Calu3 (cell line): ENCODE results near the gene XPNPEP1. TPM values are rescaled to one million over a fixed set of nuclear protein-coding genes. Genes with fewer than 3 reads are reported as not detected.

ENCODE experiments used
- BruUV-seq: library from RNA; stranded (reverse); fragments of 400-500 nt; replicated peaks from 2 replicates; lab custom pipeline; 2021; lab: Mats Ljungman, UMichigan
- CTCF ChIA-PET: fragments of 300-600 bp; sonication (Branson Sonifier 250); formaldehyde crosslinking; loops from one replicate; lab custom pipeline; 2022; ENCODE audit warnings: antibody characterized with exemption; lab: Charles Lee
- DNase-seq: peaks from one replicate; pipeline ENCODE4 v3.0.0; 2022
- H3K27ac Mint-ChIP-seq: one replicate; pipeline ENCODE4 v1.8.0; 2022; ENCODE audit warnings: mixed read lengths; ENCODE audit not compliant: unreplicated experiment
- H3K27me3 Mint-ChIP-seq: one replicate; pipeline ENCODE4 v1.8.0; 2022; ENCODE audit warnings: mixed read lengths; ENCODE audit not compliant: unreplicated experiment
- H3K36me3 Mint-ChIP-seq: one replicate; pipeline ENCODE4 v1.8.0; 2022; ENCODE audit warnings: mild to moderate bottlenecking, moderate library complexity, mixed read lengths; ENCODE audit not compliant: insufficient read depth, unreplicated experiment
- H3K4me1 Mint-ChIP-seq: one replicate; pipeline ENCODE4 v1.8.0; 2022; ENCODE audit warnings: mild to moderate bottlenecking, low read depth, mixed read lengths; ENCODE audit not compliant: unreplicated experiment
- H3K4me3 Mint-ChIP-seq: one replicate; pipeline ENCODE4 v1.8.0; 2022; ENCODE audit warnings: mild to moderate bottlenecking, low read depth, moderate library complexity, mixed read lengths; ENCODE audit not compliant: unreplicated experiment
- H3K9me3 Mint-ChIP-seq: one replicate; pipeline ENCODE4 v1.8.0; 2022; ENCODE audit warnings: low read depth, mixed read lengths; ENCODE audit not compliant: unreplicated experiment
- intact Hi-C: fragments of 100-400 bp; cut with micrococcal nuclease; formaldehyde crosslinking; loops from one replicate; pipeline ENCODE4 v1.10.0; 2022; ENCODE audit not compliant: unreplicated experiment
- total RNA-seq: library from RNA; stranded (reverse); gene quantifications from 2 replicates; pipeline ENCODE4 v1.2.3, GENCODE V29; 2022
- TF ChIP-seq, protein P1 (sequence below): fragments of 200-600 bp; IDR thresholded peaks from one replicate; pipeline ENCODE4 v1.8.0; 2022; ENCODE audit warnings: antibody characterized with exemption; ENCODE audit not compliant: unreplicated experiment

XPNPEP1 gene
- total RNA-seq, 1 experiment from 2014 or later = 50.0 TPM

DNA sequence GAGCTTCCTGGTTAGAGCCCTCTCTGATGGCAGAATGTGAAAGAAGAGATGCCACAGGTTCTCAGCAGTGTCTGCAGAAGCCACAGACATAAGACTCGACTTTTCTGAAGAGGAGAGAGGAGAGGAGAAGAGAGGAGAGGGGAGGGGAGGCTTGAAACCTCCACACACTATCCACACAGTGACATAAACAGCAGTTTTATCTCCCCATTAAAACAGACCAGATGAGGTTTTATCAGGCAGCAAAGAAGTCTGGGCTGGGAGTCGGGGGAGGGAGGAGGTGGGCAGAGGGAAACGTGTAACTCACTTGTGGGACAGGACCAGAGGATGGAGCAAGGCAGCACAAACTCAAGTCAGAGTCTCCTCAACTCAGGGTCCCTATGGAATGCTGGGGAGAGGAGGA, 76.5 kb downstream of the XPNPEP1 start:
- Mint-ChIP-seq H3K27ac (no peak overlapping the region), H3K36me3 (peaks cover 3% of the 10 kb centered on the region), H3K4me3 (no peak overlapping the region), H3K9me3 (no peaks in the 10 kb centered on the region), H3K27me3 (peaks cover 53% of the 10 kb centered on the region), H3K4me1 (no peaks in the 10 kb centered on the region)
- intact Hi-C loops = no loop called here
- TF ChIP-seq, protein P1, sequence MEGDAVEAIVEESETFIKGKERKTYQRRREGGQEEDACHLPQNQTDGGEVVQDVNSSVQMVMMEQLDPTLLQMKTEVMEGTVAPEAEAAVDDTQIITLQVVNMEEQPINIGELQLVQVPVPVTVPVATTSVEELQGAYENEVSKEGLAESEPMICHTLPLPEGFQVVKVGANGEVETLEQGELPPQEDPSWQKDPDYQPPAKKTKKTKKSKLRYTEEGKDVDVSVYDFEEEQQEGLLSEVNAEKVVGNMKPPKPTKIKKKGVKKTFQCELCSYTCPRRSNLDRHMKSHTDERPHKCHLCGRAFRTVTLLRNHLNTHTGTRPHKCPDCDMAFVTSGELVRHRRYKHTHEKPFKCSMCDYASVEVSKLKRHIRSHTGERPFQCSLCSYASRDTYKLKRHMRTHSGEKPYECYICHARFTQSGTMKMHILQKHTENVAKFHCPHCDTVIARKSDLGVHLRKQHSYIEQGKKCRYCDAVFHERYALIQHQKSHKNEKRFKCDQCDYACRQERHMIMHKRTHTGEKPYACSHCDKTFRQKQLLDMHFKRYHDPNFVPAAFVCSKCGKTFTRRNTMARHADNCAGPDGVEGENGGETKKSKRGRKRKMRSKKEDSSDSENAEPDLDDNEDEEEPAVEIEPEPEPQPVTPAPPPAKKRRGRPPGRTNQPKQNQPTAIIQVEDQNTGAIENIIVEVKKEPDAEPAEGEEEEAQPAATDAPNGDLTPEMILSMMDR = no peak
- BruUV-seq = no TSS peak
- CTCF ChIA-PET = interaction anchor here (0.5 kb wide), 1 partner anchor 330 kb away, joined by 3 read pairs; no protein-coding TSS in a partner anchor
- no peak for DNase-seq

- Mint-ChIP-seq H3K4me1 (no peaks in the 10 kb centered on the region), H3K36me3 (no peaks in the 10 kb centered on the region), H3K27me3 (peaks cover 49% of the 10 kb centered on the region), H3K9me3 (no peaks in the 10 kb centered on the region), H3K27ac (no peak overlapping the region), H3K4me3 (no peak overlapping the region)
- CTCF ChIA-PET = no interaction called here
- DNase-seq = no peak
- TF ChIP-seq, protein P1 = no peak
- BruUV-seq = no TSS peak
- intact Hi-C loops = no loop called here
Measured at GRCh38 chr10:109845308-109845707, 78.0 kb downstream of the XPNPEP1 start.

DNA sequence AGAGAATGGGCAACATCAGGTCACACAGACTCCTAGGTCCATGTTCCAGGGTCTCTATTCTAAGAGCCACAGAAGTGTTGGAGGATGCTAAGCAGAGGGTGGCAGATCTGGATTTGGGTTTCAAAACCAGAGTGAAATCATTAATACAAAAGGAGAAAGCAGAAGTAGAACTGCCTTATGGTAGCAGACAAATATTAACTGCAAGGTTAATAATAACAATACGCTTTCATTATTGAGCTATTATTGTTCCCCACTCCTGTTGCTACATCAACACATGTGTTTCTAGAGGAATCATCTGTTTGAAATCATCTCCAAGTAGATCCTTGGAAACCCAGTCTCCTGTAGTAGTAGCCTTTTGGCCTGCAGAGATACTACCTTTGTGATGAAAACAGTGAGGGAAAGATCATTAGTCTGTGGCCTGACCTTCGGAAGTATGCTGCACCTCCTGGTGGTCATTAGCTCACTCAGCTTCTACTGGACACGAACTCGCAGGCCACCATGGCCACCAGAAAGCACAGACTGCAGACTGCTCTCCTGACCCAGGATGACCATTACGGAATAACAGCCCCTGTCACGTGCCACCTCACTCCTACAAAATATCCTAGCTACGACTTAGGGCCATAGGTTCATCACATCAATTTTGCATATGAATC, 84.6 kb downstream of the XPNPEP1 start:
- no TSS peak for BruUV-seq
- CTCF ChIA-PET = no interaction called here

GRCh38 chr10:109837384-109837783, 85.9 kb downstream of the XPNPEP1 start:
- no peak overlapping the region for H3K4me3 Mint-ChIP-seq
- H3K36me3 Mint-ChIP-seq = no peaks in the 10 kb centered on the region
- no TSS peak for BruUV-seq
- no peak for DNase-seq
- peaks cover 2% of the 10 kb centered on the region for H3K9me3 Mint-ChIP-seq
- CTCF ChIA-PET = no interaction called here
- no peaks in the 10 kb centered on the region for H3K4me1 Mint-ChIP-seq
- TF ChIP-seq, protein P1 = no peak
- no peak overlapping the region for H3K27ac Mint-ChIP-seq
- peaks cover 21% of the 10 kb centered on the region for H3K27me3 Mint-ChIP-seq
- intact Hi-C loops = no loop called here

More for the DNA sequence above, 84.6 kb downstream of the XPNPEP1 start:
- H3K36me3 Mint-ChIP-seq = no peaks in the 10 kb centered on the region
- H3K4me3 Mint-ChIP-seq = no peak overlapping the region
- intact Hi-C loops = no loop called here
- no peaks in the 10 kb centered on the region for H3K4me1 Mint-ChIP-seq
- peaks cover 29% of the 10 kb centered on the region for H3K27me3 Mint-ChIP-seq
- TF ChIP-seq, protein P1 = no peak
- H3K9me3 Mint-ChIP-seq = no peaks in the 10 kb centered on the region
- H3K27ac Mint-ChIP-seq = no peak overlapping the region
- no peak for DNase-seq
